Measurements from ENCODE around the gene ABI2. TPM values are rescaled to one million over a fixed set of nuclear protein-coding genes. Genes with fewer than 3 reads are reported as not detected.

ABI2 gene
- total RNA-seq, 2 experiments from 2014 or later, result 19.3 to 21.0 TPM

DNA sequence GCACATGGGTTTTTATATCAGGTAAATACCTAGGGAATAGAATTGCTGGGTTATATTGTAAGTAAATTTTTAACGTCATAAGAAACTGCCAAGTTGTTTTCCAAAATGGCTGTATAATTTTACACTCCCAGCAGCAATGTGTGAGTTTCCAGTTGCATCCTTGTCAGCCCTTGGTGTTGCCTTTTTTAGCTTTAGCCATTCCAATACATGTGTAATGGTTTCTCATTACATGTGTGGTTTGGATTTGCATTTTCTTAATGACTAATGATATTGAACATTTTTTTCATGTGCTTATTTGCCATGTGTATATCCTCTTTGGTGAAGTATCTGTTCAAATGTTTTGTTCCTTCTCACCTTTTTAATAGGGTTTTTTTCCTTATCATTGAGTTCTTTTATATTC lies 70.8 kb downstream of the ABI2 start:
- ATAC-seq (ENCODE audit: poor library complexity), result no peak
- Histone ChIP-seq H3K4me3 (ENCODE audit: low read length) (no peak overlapping the region), H3K4me1 (ENCODE audit: insufficient read depth, low read length) (no peaks in the 10 kb centered on the region), H3K9me3 (ENCODE audit: control insufficient read depth in 1 of 2, insufficient read depth in 1 of 2, low read length in 2 of 2) (no peaks in the 10 kb centered on the region), H3K27me3 (ENCODE audit: control insufficient read depth in 1 of 2, insufficient read depth in 2 of 2, low read length in 2 of 2) (no peaks in the 10 kb centered on the region), H3K36me3 (ENCODE audit: insufficient read depth, low read length) (peaks cover 12% of the 10 kb centered on the region), H3K27ac (ENCODE audit: low read depth in 1 of 2, low read length in 2 of 2) (no peak overlapping the region)
- H3K27me3 Mint-ChIP-seq, result no peaks in the 10 kb centered on the region
- POLR2A ChIA-PET, result no interaction called here
- no peak for DNase-seq
- no peak overlapping the region for H3K4me3 Mint-ChIP-seq
- TF ChIP-seq, protein P1, sequence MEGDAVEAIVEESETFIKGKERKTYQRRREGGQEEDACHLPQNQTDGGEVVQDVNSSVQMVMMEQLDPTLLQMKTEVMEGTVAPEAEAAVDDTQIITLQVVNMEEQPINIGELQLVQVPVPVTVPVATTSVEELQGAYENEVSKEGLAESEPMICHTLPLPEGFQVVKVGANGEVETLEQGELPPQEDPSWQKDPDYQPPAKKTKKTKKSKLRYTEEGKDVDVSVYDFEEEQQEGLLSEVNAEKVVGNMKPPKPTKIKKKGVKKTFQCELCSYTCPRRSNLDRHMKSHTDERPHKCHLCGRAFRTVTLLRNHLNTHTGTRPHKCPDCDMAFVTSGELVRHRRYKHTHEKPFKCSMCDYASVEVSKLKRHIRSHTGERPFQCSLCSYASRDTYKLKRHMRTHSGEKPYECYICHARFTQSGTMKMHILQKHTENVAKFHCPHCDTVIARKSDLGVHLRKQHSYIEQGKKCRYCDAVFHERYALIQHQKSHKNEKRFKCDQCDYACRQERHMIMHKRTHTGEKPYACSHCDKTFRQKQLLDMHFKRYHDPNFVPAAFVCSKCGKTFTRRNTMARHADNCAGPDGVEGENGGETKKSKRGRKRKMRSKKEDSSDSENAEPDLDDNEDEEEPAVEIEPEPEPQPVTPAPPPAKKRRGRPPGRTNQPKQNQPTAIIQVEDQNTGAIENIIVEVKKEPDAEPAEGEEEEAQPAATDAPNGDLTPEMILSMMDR (IDR thresholded peaks at IDR 0.05), result no peak
- intact Hi-C loops (cut with DNase I, micrococcal nuclease), result no loop called here
- H3K36me3 Mint-ChIP-seq (ENCODE audit: low read depth), result peaks cover 53% of the 10 kb centered on the region
- no peaks in the 10 kb centered on the region for H3K4me1 Mint-ChIP-seq (ENCODE audit: low read depth)
- CTCF ChIA-PET, result no interaction called here
- no peaks in the 10 kb centered on the region for H3K9me3 Mint-ChIP-seq
- no peak overlapping the region for H3K27ac Mint-ChIP-seq

DNA sequence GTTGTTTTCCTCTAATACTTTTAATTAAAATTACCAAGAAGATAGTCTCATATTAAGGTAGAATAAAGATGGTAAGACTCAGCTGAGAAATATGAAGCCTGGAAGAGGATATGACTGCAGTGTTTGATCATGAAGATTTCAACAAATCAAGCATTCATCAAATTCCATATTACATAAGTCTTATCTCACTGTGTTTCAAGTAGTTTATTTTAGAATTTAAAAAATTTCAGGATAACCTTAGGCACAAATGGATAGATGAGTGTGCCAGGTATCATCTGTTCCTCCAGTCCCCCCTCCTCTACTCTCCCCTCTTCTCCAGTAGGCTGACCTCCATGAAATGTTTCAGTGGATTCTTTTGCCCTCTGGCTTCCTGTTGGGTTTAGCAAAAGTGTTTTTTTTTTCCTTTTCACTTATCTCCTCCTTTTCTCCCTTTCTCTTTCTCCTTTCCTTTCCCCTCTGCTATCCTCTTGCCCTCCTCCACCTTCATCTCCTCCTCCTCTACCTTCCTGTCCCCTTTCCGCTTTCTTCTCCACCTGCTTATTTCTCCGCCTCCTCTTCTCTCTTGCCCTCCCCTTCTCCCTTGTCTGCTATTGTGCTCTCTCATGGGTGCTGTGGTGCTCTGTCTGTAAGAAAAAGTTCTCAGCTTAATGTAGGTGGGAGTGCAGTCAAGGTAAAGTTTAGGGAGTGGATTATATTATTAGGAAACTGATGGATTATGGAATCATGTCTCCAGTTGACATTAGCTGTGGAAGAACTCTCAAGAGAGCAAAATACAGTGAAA lies 72.8 kb downstream of the ABI2 start:
- intact Hi-C loops (cut with DNase I, micrococcal nuclease), result no loop called here
- H3K4me1 Mint-ChIP-seq (ENCODE audit: low read depth), result no peaks in the 10 kb centered on the region
- H3K36me3 Mint-ChIP-seq (ENCODE audit: low read depth), result peaks cover 56% of the 10 kb centered on the region
- CTCF ChIA-PET, result no interaction called here
- DNase-seq (no peak), ATAC-seq (ENCODE audit: poor library complexity) (no peak)
- Histone ChIP-seq H3K4me1 (ENCODE audit: insufficient read depth, low read length) (no peaks in the 10 kb centered on the region), H3K36me3 (ENCODE audit: insufficient read depth, low read length) (peaks cover 17% of the 10 kb centered on the region), H3K27ac (ENCODE audit: low read depth in 1 of 2, low read length in 2 of 2) (no peak overlapping the region), H3K4me3 (ENCODE audit: low read length) (no peak overlapping the region), H3K27me3 (ENCODE audit: control insufficient read depth in 1 of 2, insufficient read depth in 2 of 2, low read length in 2 of 2) (no peaks in the 10 kb centered on the region), H3K9me3 (ENCODE audit: control insufficient read depth in 1 of 2, insufficient read depth in 1 of 2, low read length in 2 of 2) (no peaks in the 10 kb centered on the region)
- H3K4me3 Mint-ChIP-seq, result no peak overlapping the region
- no peaks in the 10 kb centered on the region for H3K27me3 Mint-ChIP-seq
- no peak overlapping the region for H3K27ac Mint-ChIP-seq
- TF ChIP-seq, protein P1 (IDR thresholded peaks at IDR 0.05), result no peak
- no peaks in the 10 kb centered on the region for H3K9me3 Mint-ChIP-seq
- POLR2A ChIA-PET, result no interaction called here

DNA sequence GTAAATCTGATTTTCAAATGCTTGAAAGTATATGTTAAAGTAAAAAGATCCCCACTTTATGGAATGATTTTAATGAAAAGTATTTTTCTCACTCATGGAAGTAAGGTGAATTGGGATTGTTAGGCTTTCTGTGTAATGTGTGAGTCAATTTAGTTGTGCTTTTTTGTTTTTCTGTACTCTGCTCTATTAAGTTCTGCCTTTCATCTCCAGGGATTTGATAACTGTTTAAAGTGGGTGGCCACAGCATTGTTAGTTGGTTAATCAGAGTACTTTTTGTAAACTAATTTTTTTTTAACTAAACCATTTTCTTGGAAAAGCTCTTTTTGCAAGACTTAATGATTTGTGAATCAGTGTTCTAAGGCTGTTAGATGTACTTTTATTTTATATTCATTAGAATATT lies 76.8 kb downstream of the ABI2 start:
- Histone ChIP-seq H3K4me1 (ENCODE audit: insufficient read depth, low read length) (no peaks in the 10 kb centered on the region), H3K27ac (ENCODE audit: low read depth in 1 of 2, low read length in 2 of 2) (no peak overlapping the region), H3K9me3 (ENCODE audit: control insufficient read depth in 1 of 2, insufficient read depth in 1 of 2, low read length in 2 of 2) (no peaks in the 10 kb centered on the region), H3K27me3 (ENCODE audit: control insufficient read depth in 1 of 2, insufficient read depth in 2 of 2, low read length in 2 of 2) (no peaks in the 10 kb centered on the region), H3K36me3 (ENCODE audit: insufficient read depth, low read length) (peaks cover 32% of the 10 kb centered on the region), H3K4me3 (ENCODE audit: low read length) (no peak overlapping the region)
- TF ChIP-seq, protein P1 (IDR thresholded peaks at IDR 0.05), result no peak
- DNase-seq (no peak), ATAC-seq (ENCODE audit: poor library complexity) (no peak)
- Mint-ChIP-seq H3K36me3 (ENCODE audit: low read depth) (peaks cover 65% of the 10 kb centered on the region), H3K4me1 (ENCODE audit: low read depth) (no peaks in the 10 kb centered on the region), H3K4me3 (no peak overlapping the region), H3K27ac (no peak overlapping the region), H3K9me3 (no peaks in the 10 kb centered on the region), H3K27me3 (no peaks in the 10 kb centered on the region)
- POLR2A ChIA-PET, result no interaction called here
- CTCF ChIA-PET, result interaction anchor here (0.5 kb wide), 1 partner anchor 10 kb away, joined by 4 read pairs; no protein-coding TSS in a partner anchor
- intact Hi-C loops (cut with DNase I, micrococcal nuclease), result no loop called here
